ENCODE measurements around the gene IL12A.

DNA sequence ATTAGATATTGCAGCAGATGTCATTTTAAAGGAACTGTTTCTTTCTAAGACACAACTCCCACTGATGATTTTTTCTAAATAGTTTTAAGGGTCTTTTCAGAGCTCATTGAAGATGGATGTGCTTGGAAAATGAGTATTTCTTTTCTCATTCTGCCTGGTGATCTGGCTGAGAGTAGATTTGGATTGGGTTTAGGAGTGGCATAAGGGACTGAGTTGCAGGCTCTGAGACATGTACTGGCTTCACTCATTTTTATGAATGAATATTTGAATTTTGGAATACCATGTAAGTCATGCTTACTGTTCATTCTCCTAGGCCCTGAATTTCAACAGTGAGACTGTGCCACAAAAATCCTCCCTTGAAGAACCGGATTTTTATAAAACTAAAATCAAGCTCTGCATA, 6.5 kb downstream of the IL12A start:
- TF ChIP-seq, protein P1, sequence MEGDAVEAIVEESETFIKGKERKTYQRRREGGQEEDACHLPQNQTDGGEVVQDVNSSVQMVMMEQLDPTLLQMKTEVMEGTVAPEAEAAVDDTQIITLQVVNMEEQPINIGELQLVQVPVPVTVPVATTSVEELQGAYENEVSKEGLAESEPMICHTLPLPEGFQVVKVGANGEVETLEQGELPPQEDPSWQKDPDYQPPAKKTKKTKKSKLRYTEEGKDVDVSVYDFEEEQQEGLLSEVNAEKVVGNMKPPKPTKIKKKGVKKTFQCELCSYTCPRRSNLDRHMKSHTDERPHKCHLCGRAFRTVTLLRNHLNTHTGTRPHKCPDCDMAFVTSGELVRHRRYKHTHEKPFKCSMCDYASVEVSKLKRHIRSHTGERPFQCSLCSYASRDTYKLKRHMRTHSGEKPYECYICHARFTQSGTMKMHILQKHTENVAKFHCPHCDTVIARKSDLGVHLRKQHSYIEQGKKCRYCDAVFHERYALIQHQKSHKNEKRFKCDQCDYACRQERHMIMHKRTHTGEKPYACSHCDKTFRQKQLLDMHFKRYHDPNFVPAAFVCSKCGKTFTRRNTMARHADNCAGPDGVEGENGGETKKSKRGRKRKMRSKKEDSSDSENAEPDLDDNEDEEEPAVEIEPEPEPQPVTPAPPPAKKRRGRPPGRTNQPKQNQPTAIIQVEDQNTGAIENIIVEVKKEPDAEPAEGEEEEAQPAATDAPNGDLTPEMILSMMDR (IDR thresholded peaks at IDR 0.05; ENCODE audit: insufficient read depth, low read length), result no peak
- TF ChIP-seq POLR2AphosphoS5 (IDR thresholded peaks at IDR 0.05; ENCODE audit: low read depth) (no peak), GABPA (IDR thresholded peaks at IDR 0.05; ENCODE audit: low read depth) (no peak), REST (IDR thresholded peaks at IDR 0.05; ENCODE audit: insufficient replicate concordance, low read depth) (no peak)
